Brain pericyte (primary cell): ENCODE data around the gene ZNF225.
"Not testable (repeated sequence)": the region's sequence is repeated elsewhere in the genome, so short reads cannot be mapped to it uniquely, and the experiment has no call there.

Source experiments
- DNase-seq: peaks from one replicate; pipeline ENCODE4 v3.0.0-alpha.2; 2012; ENCODE audit warnings: low read depth, low spot score

ZNF225 gene

GRCh38 chr19:44113138-44113783 is at the start of gene ZNF225:
Gene ZNF225 (plus strand): TSS chr19:44113399. CDS start chr19:44115828, 2,429 bp downstream.
- peak; percentile 94 for DNase-seq

- no peak for DNase-seq
Measured at GRCh38 chr19:44066305-44066704, 46.9 kb upstream of the ZNF225 start.

GRCh38 chr19:44069415-44069814 is 43.8 kb upstream of the ZNF225 start:
- no peak for DNase-seq

- peak; percentile 64 for DNase-seq
Measured at GRCh38 chr19:44071824-44072542, 41.2 kb upstream of the ZNF225 start, which contains the start of gene ZNF284. Gene ZNF284 (plus strand): TSS chr19:44072159. CDS start chr19:44076390, 4,231 bp downstream.

- DNase-seq, result no peak
Measured at GRCh38 chr19:44072543-44073401, 40.4 kb upstream of the ZNF225 start.

GRCh38 chr19:44076325-44076724 is 36.9 kb upstream of the ZNF225 start:
- no peak for DNase-seq

- no peak for DNase-seq
Measured at GRCh38 chr19:44092108-44092507, 21.1 kb upstream of the ZNF225 start.

GRCh38 chr19:44093931-44094765 is 19.1 kb upstream of the ZNF225 start, which contains the start of gene ZNF224:
Gene ZNF224 (plus strand): TSS chr19:44094361. CDS start chr19:44097874, 3,513 bp downstream.
- DNase-seq, result peak; percentile 70

- no peak for DNase-seq
Measured at GRCh38 chr19:44107751-44108150, 5.4 kb upstream of the ZNF225 start.

- no peak for DNase-seq
Measured at GRCh38 chr19:44109458-44109857, 3.7 kb upstream of the ZNF225 start.

- DNase-seq, result peak; percentile 11
Measured at GRCh38 chr19:44111910-44112463, 1.2 kb upstream of the ZNF225 start.

GRCh38 chr19:44112802-44113137 is 429 bp upstream of the ZNF225 start:
- DNase-seq, result no peak

- no peak for DNase-seq
Measured at GRCh38 chr19:44113784-44114390, 688 bp downstream of the ZNF225 start.

- DNase-seq, result not testable (repeated sequence)
Measured at GRCh38 chr19:44121162-44121561, 8.0 kb downstream of the ZNF225 start.

GRCh38 chr19:44131955-44132354 is 18.8 kb downstream of the ZNF225 start:
- DNase-seq, result no peak

- DNase-seq, result peak; percentile 39
Measured at GRCh38 chr19:44141191-44142058, 28.2 kb downstream of the ZNF225 start, which contains the start of gene ZNF234. Gene ZNF234 (plus strand): TSS chr19:44141554. CDS start chr19:44144633, 3,079 bp downstream.

GRCh38 chr19:44142059-44142433 is 28.8 kb downstream of the ZNF225 start:
- DNase-seq, result no peak

GRCh38 chr19:44149776-44150175 is 36.6 kb downstream of the ZNF225 start:
- DNase-seq, result no peak

GRCh38 chr19:44151491-44151890 is 38.3 kb downstream of the ZNF225 start:
- no peak for DNase-seq
